Measurements from ENCODE around the gene PCDH9.

The PCDH9 gene

DNA sequence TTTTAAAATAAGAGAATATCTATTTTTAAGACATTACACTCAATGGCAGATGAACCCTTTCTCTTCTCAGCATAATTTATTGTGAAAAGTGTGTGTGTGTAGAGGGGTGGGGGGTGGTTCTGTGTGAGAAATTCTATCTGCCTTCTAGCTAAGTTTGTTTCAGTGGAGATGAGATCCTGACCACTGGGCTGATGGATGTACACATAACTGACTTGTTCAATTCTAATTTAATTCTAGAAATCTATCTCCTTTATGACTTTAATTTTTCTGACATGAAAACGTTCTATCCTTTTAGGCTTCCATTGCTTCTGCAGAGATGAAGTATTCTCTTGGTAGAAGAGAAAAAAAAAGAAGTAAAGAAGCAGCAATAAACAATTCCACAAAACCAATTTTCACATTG lies 891.6 kb downstream of the PCDH9 start:
- no peaks in the 10 kb centered on the region for H3F3A ChIP-seq (ENCODE audit: insufficient read depth)
- no peak overlapping the region for H3K4me2 ChIP-seq (ENCODE audit: low read depth, low read length, poor library complexity, severe bottlenecking)
- no peaks in the 10 kb centered on the region for H3K79me2 ChIP-seq (ENCODE audit: insufficient read depth, low read length)
- no peak overlapping the region for H3K9ac ChIP-seq (ENCODE audit: low read length)
- H3K9me3 ChIP-seq (ENCODE audit: insufficient read depth, low read length) = no peaks in the 10 kb centered on the region
- no peak overlapping the region for H3K4me3 ChIP-seq (ENCODE audit: insufficient read depth, low read length, poor library complexity, severe bottlenecking)
- no peak for TF ChIP-seq EZH2phosphoT487 (conservative IDR thresholded peaks at IDR 0.05; ENCODE audit: low read length)
- TF ChIP-seq, protein P1, sequence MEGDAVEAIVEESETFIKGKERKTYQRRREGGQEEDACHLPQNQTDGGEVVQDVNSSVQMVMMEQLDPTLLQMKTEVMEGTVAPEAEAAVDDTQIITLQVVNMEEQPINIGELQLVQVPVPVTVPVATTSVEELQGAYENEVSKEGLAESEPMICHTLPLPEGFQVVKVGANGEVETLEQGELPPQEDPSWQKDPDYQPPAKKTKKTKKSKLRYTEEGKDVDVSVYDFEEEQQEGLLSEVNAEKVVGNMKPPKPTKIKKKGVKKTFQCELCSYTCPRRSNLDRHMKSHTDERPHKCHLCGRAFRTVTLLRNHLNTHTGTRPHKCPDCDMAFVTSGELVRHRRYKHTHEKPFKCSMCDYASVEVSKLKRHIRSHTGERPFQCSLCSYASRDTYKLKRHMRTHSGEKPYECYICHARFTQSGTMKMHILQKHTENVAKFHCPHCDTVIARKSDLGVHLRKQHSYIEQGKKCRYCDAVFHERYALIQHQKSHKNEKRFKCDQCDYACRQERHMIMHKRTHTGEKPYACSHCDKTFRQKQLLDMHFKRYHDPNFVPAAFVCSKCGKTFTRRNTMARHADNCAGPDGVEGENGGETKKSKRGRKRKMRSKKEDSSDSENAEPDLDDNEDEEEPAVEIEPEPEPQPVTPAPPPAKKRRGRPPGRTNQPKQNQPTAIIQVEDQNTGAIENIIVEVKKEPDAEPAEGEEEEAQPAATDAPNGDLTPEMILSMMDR (IDR thresholded peaks at IDR 0.05; ENCODE audit: insufficient read depth, low read length, poor library complexity, severe bottlenecking) = no peak
- no peaks in the 10 kb centered on the region for H4K20me1 ChIP-seq (ENCODE audit: low read depth, low read length)
- no peak overlapping the region for H3K27ac ChIP-seq (ENCODE audit: low read depth, low read length)
- no peaks in the 10 kb centered on the region for H3K36me3 ChIP-seq (ENCODE audit: low read length)
- no peaks in the 10 kb centered on the region for H3K9me2 ChIP-seq (replicated peaks; ENCODE audit: insufficient read depth, low read length)
- no peak overlapping the region for H2AFZ ChIP-seq (ENCODE audit: low read depth, low read length, severe bottlenecking)
- H3K27me3 ChIP-seq (ENCODE audit: low read length) = no peaks in the 10 kb centered on the region

DNA sequence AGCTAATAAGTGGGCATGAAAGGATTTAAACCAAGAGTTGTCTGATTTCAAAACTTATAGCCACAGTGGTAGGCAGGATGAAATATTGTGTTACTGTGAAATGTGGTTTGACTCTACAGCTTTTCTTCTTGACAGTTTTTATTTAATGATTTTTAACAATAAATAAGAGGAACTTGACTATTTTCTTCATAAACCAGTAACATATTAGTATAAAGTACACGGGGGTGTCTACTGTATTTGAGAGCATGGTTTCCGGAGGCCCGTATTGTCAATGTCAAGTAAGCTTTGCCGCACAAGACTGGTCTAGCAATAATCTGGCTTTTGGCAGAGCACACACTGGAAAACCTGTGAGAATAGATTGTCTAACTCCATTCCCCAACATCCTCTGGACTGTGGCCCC lies 894.5 kb downstream of the PCDH9 start:
- Histone ChIP-seq H2AFZ (ENCODE audit: low read depth, low read length, severe bottlenecking) (no peak overlapping the region), H3K9me2 (replicated peaks; ENCODE audit: insufficient read depth, low read length) (no peaks in the 10 kb centered on the region)

DNA sequence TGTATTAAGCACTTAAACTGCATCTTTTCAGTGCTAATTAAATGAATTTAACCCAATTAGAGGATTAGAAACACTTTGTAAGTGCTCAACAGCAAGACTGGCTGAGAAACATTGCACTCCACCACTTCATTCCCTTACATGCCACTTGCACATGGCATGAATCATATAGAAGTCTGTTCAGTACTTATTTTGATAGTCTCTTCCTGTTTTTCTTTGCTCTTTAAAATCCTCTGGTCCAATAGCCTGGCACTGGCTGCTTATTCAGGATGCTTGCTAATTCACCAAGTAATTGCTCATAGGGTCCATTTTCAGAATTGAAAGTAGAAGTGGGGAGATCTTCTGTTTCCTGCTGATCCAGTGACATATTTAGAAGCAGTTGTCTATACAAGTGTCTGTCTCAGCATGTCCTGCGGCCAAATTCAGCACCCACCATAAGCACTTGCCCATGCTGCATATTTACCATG lies 900.1 kb downstream of the PCDH9 start:
- Histone ChIP-seq H3K9me2 (replicated peaks; ENCODE audit: insufficient read depth, low read length) (no peaks in the 10 kb centered on the region), H3K4me2 (ENCODE audit: low read depth, low read length, poor library complexity, severe bottlenecking) (peak overlapping the region; percentile 23), H3K79me2 (ENCODE audit: insufficient read depth, low read length) (no peaks in the 10 kb centered on the region), H3F3A (ENCODE audit: insufficient read depth) (no peaks in the 10 kb centered on the region), H3K4me3 (ENCODE audit: insufficient read depth, low read length, poor library complexity, severe bottlenecking) (no peak overlapping the region), H3K36me3 (ENCODE audit: low read length) (no peaks in the 10 kb centered on the region), H3K9ac (ENCODE audit: low read length) (no peak overlapping the region), H3K27me3 (ENCODE audit: low read length) (no peaks in the 10 kb centered on the region), H3K9me3 (ENCODE audit: insufficient read depth, low read length) (no peaks in the 10 kb centered on the region), H4K20me1 (ENCODE audit: low read depth, low read length) (no peaks in the 10 kb centered on the region), H3K27ac (ENCODE audit: low read depth, low read length) (no peak overlapping the region), H2AFZ (ENCODE audit: low read depth, low read length, severe bottlenecking) (peak overlapping the region; percentile 70)
- TF ChIP-seq EZH2phosphoT487 (conservative IDR thresholded peaks at IDR 0.05; ENCODE audit: low read length) = no peak
- TF ChIP-seq, protein P1 (IDR thresholded peaks at IDR 0.05; ENCODE audit: insufficient read depth, low read length, poor library complexity, severe bottlenecking) = no peak

More for the DNA sequence above, 894.5 kb downstream of the PCDH9 start:
- no peak for TF ChIP-seq EZH2phosphoT487 (conservative IDR thresholded peaks at IDR 0.05; ENCODE audit: low read length)
- TF ChIP-seq, protein P1 (IDR thresholded peaks at IDR 0.05; ENCODE audit: insufficient read depth, low read length, poor library complexity, severe bottlenecking) = no peak
- Histone ChIP-seq H3K27ac (ENCODE audit: low read depth, low read length) (no peak overlapping the region), H3K9me3 (ENCODE audit: insufficient read depth, low read length) (no peaks in the 10 kb centered on the region), H3K9ac (ENCODE audit: low read length) (no peak overlapping the region), H3K27me3 (ENCODE audit: low read length) (no peaks in the 10 kb centered on the region), H3K79me2 (ENCODE audit: insufficient read depth, low read length) (no peaks in the 10 kb centered on the region), H3F3A (ENCODE audit: insufficient read depth) (no peaks in the 10 kb centered on the region), H3K4me3 (ENCODE audit: insufficient read depth, low read length, poor library complexity, severe bottlenecking) (no peak overlapping the region), H3K4me2 (ENCODE audit: low read depth, low read length, poor library complexity, severe bottlenecking) (no peak overlapping the region), H4K20me1 (ENCODE audit: low read depth, low read length) (no peaks in the 10 kb centered on the region), H3K36me3 (ENCODE audit: low read length) (no peaks in the 10 kb centered on the region)

All from SU-DHL-6 (cell line).